ENCODE measurements around the gene TUSC2.

The TUSC2 gene

DNA sequence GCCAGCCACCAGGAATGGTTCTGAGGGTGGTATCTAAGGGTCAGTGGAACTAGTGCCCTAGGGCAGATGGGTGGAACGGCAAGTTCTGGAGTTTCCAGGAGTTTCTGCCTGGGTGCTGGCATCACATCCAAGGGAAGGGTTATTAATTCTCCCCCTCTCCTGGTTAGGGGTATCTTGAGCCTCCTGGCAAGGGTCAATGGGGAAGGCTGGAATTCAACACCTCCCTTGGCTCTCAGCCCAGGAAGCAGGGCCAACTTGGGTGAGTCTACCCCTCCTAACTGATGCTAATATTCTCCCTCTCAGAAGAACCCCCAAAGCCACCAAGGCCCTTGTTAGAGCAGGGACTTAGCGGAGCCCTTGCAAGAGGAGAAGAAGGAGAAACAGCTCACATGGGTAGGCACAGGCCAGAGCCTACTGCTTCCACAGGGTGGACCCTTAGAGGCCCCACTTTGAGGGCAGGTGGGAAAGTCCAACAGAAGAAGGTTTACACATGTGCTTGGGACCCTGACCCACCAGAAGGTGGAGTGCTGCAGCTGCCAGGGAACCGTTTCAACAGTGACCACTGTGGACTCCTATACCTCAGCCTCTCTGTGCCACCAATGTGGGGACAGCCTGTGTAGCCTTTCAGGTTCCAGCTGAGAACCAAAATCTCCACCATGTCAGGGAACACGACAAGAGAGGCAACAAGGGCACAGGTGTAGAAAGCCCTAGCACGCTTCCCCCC is 28.0 kb upstream of the TUSC2 start:
- H3K9me3 ChIP-seq (ENCODE audit: insufficient read depth, low read length, severe bottlenecking) = no peaks in the 10 kb centered on the region
- no peak overlapping the region for H3K27ac ChIP-seq (ENCODE audit: low read length)
- H4K20me1 ChIP-seq (ENCODE audit: insufficient read depth, low read length) = peaks cover 57% of the 10 kb centered on the region
- no peak overlapping the region; the same call in 1 of the 2 replicates for H3K9ac ChIP-seq (ENCODE audit: low read depth, low read length)
- ATAC-seq (ENCODE audit: insufficient read depth, low read depth) (no peak), DNase-seq (no peak)
- peak overlapping the region in 1 of 2 experiments; percentile 67; a peak in 1 of 4 replicates for H3K4me3 ChIP-seq (ENCODE audit: low read depth in 1 of 2, low read length in 2 of 2)
- H3K4me2 ChIP-seq (ENCODE audit: insufficient read depth, low read length) = peak overlapping the region; percentile 98
- H2AFZ ChIP-seq (ENCODE audit: low read depth, low read length) = no peak overlapping the region
- H3K36me3 ChIP-seq (ENCODE audit: insufficient read depth, low read length) = peaks cover 67% of the 10 kb centered on the region
- peaks cover 55% of the 10 kb centered on the region for H3K4me1 ChIP-seq (ENCODE audit: insufficient read depth, low read length)
- H3K79me2 ChIP-seq (ENCODE audit: insufficient read depth, low read length) = peaks cover 64% of the 10 kb centered on the region
- TF ChIP-seq EZH2 (IDR thresholded peaks at IDR 0.05; ENCODE audit: borderline replicate concordance, low read depth, low read length, severe bottlenecking) = no peak
- TF ChIP-seq, protein P1, sequence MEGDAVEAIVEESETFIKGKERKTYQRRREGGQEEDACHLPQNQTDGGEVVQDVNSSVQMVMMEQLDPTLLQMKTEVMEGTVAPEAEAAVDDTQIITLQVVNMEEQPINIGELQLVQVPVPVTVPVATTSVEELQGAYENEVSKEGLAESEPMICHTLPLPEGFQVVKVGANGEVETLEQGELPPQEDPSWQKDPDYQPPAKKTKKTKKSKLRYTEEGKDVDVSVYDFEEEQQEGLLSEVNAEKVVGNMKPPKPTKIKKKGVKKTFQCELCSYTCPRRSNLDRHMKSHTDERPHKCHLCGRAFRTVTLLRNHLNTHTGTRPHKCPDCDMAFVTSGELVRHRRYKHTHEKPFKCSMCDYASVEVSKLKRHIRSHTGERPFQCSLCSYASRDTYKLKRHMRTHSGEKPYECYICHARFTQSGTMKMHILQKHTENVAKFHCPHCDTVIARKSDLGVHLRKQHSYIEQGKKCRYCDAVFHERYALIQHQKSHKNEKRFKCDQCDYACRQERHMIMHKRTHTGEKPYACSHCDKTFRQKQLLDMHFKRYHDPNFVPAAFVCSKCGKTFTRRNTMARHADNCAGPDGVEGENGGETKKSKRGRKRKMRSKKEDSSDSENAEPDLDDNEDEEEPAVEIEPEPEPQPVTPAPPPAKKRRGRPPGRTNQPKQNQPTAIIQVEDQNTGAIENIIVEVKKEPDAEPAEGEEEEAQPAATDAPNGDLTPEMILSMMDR (IDR thresholded peaks at IDR 0.05; ENCODE audit: borderline replicate concordance, extremely low read depth, low read length, poor library complexity, severe bottlenecking) = no peak
- H3K27me3 ChIP-seq (ENCODE audit: insufficient read depth, low read length, poor library complexity) = no peaks in the 10 kb centered on the region

DNA sequence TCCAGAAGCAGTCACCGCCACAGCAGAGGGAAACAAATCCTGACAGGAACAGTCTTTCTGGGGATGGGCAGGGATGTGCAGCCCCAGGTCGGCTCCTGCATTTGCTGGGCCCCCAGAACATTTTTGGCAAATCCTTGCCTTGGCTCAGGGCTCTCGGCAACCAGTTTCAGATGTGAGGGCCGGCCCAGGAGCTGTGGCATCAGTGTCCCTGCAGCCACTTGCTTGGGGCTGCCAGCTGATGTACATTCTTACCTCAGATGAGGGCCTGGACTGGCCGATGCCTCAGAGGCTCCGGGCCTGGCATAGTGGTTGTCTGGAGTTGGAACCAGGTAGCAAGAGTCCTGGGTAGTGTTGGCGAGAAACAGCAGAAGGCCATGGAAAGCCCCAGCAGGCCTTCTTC is 26.8 kb upstream of the TUSC2 start:
- no peak overlapping the region for H3K4me2 ChIP-seq (ENCODE audit: insufficient read depth, low read length)
- H3K4me1 ChIP-seq (ENCODE audit: insufficient read depth, low read length) = peaks cover 58% of the 10 kb centered on the region
- no peaks in the 10 kb centered on the region for H3K9me3 ChIP-seq (ENCODE audit: insufficient read depth, low read length, severe bottlenecking)
- no peak for TF ChIP-seq EZH2 (IDR thresholded peaks at IDR 0.05; ENCODE audit: borderline replicate concordance, low read depth, low read length, severe bottlenecking)
- TF ChIP-seq, protein P1 (IDR thresholded peaks at IDR 0.05; ENCODE audit: borderline replicate concordance, extremely low read depth, low read length, poor library complexity, severe bottlenecking) = no peak
- peaks cover 67% of the 10 kb centered on the region for H3K36me3 ChIP-seq (ENCODE audit: insufficient read depth, low read length)
- H3K79me2 ChIP-seq (ENCODE audit: insufficient read depth, low read length) = peaks cover 72% of the 10 kb centered on the region
- H4K20me1 ChIP-seq (ENCODE audit: insufficient read depth, low read length) = peaks cover 57% of the 10 kb centered on the region
- DNase-seq (no peak), ATAC-seq (ENCODE audit: insufficient read depth, low read depth) (no peak)
- no peak overlapping the region for H3K4me3 ChIP-seq (ENCODE audit: low read depth in 1 of 2, low read length in 2 of 2)
- H2AFZ ChIP-seq (ENCODE audit: low read depth, low read length) = no peak overlapping the region
- H3K27me3 ChIP-seq (ENCODE audit: insufficient read depth, low read length, poor library complexity) = no peaks in the 10 kb centered on the region
- H3K9ac ChIP-seq (ENCODE audit: low read depth, low read length) = no peak overlapping the region
- H3K27ac ChIP-seq (ENCODE audit: low read length) = no peak overlapping the region

DNA sequence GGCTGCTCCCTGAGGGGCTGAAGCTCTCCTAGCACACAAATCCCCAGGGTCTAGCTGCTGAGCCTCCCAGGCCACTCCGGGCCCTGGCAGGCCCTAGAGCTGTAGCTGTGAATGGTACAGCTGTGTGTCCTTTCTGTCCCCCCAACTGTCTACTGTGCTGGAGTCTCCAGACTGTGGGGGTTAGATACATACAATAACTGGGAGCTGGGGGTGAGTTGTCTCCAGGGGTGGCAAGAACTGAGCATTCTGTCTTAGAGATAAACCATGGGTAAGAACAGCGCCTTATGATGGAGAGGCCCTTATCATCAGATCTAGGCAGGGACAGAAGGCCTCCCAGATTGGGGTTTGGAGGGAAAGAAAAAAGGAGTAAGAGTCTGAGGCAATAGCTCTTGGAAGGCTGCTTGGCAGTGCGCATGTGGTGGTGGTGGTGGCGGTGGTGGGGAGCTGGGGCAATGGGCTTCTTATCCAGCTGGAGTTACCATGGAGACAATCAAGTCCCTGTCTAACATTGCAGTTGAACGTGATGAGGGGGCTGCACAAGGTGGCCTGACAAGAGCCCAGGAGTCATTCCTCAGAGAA is 26.3 kb upstream of the TUSC2 start:
- Histone ChIP-seq H3K9ac (ENCODE audit: low read depth, low read length) (no peak overlapping the region), H3K4me2 (ENCODE audit: insufficient read depth, low read length) (no peak overlapping the region), H3K27ac (ENCODE audit: low read length) (no peak overlapping the region), H2AFZ (ENCODE audit: low read depth, low read length) (no peak overlapping the region), H3K4me3 (ENCODE audit: low read depth in 1 of 2, low read length in 2 of 2) (no peak overlapping the region), H3K27me3 (ENCODE audit: insufficient read depth, low read length, poor library complexity) (no peaks in the 10 kb centered on the region), H3K9me3 (ENCODE audit: insufficient read depth, low read length, severe bottlenecking) (no peaks in the 10 kb centered on the region), H3K4me1 (ENCODE audit: insufficient read depth, low read length) (peaks cover 60% of the 10 kb centered on the region), H3K79me2 (ENCODE audit: insufficient read depth, low read length) (peaks cover 77% of the 10 kb centered on the region), H3K36me3 (ENCODE audit: insufficient read depth, low read length) (peaks cover 69% of the 10 kb centered on the region), H4K20me1 (ENCODE audit: insufficient read depth, low read length) (peaks cover 57% of the 10 kb centered on the region)
- TF ChIP-seq, protein P1 (IDR thresholded peaks at IDR 0.05; ENCODE audit: borderline replicate concordance, extremely low read depth, low read length, poor library complexity, severe bottlenecking) = no peak
- TF ChIP-seq EZH2 (IDR thresholded peaks at IDR 0.05; ENCODE audit: borderline replicate concordance, low read depth, low read length, severe bottlenecking) = no peak
- DNase-seq = no peak
- ATAC-seq (ENCODE audit: insufficient read depth, low read depth) = no peak

Measured in DND-41 (cell line).